ENCODE measurements around the gene HIPK1.
"Not testable (repeated sequence)": the region's sequence is repeated elsewhere in the genome, so short reads cannot be mapped to it uniquely, and the experiment has no call there.

The HIPK1 gene

DNA sequence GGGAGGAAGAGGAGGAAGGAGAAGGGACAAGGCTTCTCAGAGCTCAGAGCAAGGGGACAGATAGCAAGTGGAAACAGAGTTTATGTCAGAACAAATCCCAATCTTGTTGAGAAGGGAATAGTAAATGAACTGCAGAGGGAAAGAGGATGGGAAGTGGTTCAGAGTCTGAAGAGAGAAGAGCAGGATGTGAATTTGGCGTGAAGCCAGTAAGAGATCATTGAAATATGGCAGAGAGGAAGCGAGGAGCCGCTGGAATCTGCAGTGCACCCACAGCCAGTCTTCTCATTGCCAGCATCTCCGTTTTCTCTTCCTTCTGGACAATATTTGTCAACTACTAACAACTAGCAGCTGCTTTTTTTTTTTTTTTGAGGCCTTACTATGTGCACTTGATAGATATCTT, 69.2 kb downstream of the HIPK1 start:
- TF ChIP-seq, protein P1, sequence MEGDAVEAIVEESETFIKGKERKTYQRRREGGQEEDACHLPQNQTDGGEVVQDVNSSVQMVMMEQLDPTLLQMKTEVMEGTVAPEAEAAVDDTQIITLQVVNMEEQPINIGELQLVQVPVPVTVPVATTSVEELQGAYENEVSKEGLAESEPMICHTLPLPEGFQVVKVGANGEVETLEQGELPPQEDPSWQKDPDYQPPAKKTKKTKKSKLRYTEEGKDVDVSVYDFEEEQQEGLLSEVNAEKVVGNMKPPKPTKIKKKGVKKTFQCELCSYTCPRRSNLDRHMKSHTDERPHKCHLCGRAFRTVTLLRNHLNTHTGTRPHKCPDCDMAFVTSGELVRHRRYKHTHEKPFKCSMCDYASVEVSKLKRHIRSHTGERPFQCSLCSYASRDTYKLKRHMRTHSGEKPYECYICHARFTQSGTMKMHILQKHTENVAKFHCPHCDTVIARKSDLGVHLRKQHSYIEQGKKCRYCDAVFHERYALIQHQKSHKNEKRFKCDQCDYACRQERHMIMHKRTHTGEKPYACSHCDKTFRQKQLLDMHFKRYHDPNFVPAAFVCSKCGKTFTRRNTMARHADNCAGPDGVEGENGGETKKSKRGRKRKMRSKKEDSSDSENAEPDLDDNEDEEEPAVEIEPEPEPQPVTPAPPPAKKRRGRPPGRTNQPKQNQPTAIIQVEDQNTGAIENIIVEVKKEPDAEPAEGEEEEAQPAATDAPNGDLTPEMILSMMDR (IDR thresholded peaks at IDR 0.05; ENCODE audit: low read depth, low read length, missing control alignments): no peak
- DNase-seq (ENCODE audit: extremely low read depth, low read depth): no peak
- H3K4me3 ChIP-seq (replicated peaks; ENCODE audit: low read depth, low read length): no peak overlapping the region

DNA sequence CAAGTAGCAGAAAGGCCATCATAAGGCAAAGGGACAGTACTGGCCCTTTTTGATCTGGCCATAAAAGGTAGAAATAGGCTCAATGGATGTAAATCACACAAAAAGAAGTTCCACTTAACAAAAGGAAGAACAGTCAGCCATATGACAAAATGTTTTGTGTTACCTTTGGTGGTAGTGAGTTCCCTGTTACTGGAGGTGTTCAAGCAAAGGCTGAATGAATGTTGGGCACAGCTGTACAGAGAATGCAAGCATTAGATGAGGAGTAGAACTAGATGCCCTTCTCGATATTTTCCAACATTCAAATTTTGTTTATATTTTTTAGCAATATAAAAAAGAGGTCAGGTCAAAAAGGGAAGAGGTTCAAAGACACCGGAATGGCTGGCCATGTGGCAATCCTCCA, 70.1 kb downstream of the HIPK1 start:
- no peak for DNase-seq (ENCODE audit: extremely low read depth, low read depth)
- TF ChIP-seq, protein P1 (IDR thresholded peaks at IDR 0.05; ENCODE audit: low read depth, low read length, missing control alignments): no peak

DNA sequence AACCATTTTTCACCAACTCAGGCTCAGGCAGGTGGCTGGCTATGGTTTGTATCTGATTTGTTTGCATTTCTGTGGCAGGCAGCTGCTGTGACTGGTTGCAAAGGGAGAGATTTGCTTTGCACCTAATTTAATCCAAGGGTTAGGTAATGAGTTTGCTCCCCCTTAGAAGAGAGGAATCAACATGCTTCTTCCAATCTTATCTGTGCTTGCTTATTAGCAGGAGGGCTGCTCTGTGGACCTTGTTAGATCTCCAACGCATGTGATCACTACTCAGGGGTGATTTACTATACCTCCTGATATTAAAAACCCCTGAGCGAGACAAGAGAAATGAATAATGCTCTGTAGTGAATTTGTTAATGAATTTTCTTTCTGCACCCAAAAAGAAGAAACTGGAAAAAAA, 70.7 kb downstream of the HIPK1 start:
- H3K4me3 ChIP-seq (replicated peaks; ENCODE audit: low read depth, low read length): no peak overlapping the region
- TF ChIP-seq, protein P1 (IDR thresholded peaks at IDR 0.05; ENCODE audit: low read depth, low read length, missing control alignments): no peak
- DNase-seq (ENCODE audit: extremely low read depth, low read depth): no peak

More for the DNA sequence above, 70.1 kb downstream of the HIPK1 start:
- H3K4me3 ChIP-seq (replicated peaks; ENCODE audit: low read depth, low read length): no peak overlapping the region

DNA sequence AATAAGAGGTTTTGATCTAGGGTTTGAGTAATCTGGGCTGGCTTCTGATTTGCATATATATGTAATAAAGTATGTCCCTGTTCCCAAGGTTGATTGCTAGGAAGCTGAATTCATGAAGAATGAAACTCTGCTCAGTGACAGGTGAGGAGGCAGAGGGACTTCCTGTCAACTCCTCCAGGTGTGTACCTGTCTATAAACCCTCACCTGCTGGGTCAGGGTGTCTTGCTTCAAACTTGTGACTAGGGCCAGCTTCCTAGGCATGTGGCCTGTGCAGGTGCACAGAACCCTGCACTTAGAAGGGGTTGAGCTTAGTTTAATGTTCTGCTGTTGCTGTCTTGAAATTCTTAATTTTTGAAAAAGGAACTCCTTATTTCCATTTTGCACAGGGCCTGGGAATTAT, 71.3 kb downstream of the HIPK1 start:
- TF ChIP-seq, protein P1 (IDR thresholded peaks at IDR 0.05; ENCODE audit: low read depth, low read length, missing control alignments): no peak
- DNase-seq (ENCODE audit: extremely low read depth, low read depth): no peak
- no peak overlapping the region for H3K4me3 ChIP-seq (replicated peaks; ENCODE audit: low read depth, low read length)

DNA sequence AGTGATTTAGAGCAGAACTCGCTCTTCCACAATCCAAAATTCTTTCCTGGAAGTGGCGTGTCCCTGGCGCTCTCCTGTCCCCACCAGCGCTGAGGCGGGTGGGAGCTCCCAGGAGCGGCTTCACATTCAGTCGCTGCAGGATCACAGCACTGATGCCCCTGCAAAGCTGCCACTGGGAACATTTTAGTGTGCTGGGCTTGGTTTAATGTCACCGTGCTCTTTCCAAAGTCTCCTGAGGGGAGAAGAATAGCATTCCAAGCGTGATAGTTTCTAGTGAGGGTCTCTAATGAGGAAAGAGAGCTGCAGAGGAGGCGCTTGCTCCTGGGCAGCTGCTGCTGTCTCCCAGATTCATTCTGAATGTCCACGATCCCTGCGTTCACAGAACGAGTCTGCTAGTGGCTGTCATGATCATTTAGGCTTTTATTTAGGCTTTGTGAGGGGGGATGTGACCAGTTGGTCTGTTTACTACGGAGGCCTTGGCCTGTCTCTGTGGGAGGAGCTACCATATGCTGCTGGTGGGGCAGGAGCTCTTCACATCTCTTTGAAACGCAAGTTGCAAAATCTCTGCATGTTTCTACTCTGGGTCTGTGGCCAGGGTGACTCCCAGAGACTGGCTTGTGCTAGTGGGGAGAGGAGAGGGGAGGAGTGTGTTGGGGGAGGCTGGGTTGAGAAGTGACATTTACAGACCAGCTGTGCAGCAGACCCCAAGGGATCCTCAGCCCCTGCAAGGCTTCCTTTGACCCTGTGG, 73.5 kb downstream of the HIPK1 start:
- TF ChIP-seq, protein P1 (IDR thresholded peaks at IDR 0.05; ENCODE audit: low read depth, low read length, missing control alignments): no peak
- no peak overlapping the region for H3K4me3 ChIP-seq (replicated peaks; ENCODE audit: low read depth, low read length)
- DNase-seq (ENCODE audit: extremely low read depth, low read depth): no peak

DNA sequence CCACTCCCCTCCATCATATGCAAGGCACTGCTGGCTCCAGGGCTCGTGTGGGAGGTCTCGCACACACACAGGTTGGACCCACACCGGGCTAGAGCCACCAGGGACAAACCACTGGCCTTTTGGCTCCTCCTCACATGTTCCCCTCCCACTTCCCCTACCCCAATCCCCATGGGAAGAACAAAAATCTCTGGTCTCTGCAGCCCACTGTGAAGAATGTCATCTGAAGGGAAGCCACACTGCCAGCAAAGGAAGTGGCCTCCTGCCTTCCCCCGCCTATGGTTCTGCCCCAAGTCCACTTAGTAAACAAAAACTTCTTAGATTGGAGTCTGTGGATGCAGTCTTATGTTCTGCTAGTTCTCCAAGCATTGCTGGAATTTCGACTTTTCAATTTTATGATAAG, 74.3 kb downstream of the HIPK1 start:
- TF ChIP-seq, protein P1 (IDR thresholded peaks at IDR 0.05; ENCODE audit: low read depth, low read length, missing control alignments): no peak
- DNase-seq (ENCODE audit: extremely low read depth, low read depth): no peak
- H3K4me3 ChIP-seq (replicated peaks; ENCODE audit: low read depth, low read length): no peak overlapping the region

DNA sequence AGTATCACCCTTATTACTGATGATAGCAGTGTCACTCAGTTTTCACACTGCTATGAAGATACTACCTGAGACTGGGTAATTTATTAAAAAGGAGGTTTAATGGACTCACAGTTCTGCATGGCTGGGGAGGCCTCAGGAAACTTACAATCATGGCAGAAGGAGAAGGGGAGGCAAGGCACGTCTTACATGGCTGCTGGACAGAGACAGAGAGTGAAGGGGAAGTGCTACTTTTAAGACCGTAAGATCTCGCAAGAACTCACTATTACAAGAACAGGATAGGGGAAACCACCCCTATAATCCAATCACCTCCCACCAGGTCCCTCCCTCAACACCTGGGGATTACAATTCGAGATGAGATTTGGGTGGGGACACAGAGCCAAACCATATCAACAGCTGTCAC, 77.7 kb downstream of the HIPK1 start:
- DNase-seq (ENCODE audit: extremely low read depth, low read depth): not testable (repeated sequence)

More for the DNA sequence above, 77.7 kb downstream of the HIPK1 start:
- H3K4me3 ChIP-seq (replicated peaks; ENCODE audit: low read depth, low read length): not testable (repeated sequence)
